Measurements from ENCODE around the gene SCRN2.

SCRN2 gene

GRCh38 chr17:47840742-47841487 is at the start of gene SCRN2:
SCRN2 (minus strand) TSS chr17:47841273; CDS start chr17:47840843, 430 bp downstream.
- DNase-seq: peak in 57 of 58 donors; percentile 27 to 90 (median 77)

- peak in 56 of 58 donors; percentile 2 to 94 (median 58) for DNase-seq
Measured at GRCh38 chr17:47889734-47890529, 48.9 kb upstream of the SCRN2 start.

DNA sequence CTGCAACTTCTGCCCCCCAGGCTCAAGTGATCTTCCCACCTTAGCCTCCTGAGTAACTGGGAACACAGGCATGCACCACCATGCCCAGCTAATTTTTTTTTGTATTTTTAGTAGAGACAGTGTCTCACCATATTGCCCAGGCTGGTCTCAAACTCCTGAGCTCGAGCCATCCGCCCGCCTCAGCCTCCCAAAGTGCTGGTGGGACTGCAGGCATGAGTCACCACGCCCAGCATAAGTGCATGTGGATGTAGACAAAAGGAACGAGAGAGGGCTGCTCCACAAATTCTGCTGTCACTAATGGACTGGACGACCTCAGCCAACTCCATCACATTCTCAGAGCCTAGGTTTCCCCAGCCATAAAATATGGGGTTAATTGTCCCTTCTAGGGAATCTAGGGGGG is 47.2 kb upstream of the SCRN2 start:
- no peak for DNase-seq

DNA sequence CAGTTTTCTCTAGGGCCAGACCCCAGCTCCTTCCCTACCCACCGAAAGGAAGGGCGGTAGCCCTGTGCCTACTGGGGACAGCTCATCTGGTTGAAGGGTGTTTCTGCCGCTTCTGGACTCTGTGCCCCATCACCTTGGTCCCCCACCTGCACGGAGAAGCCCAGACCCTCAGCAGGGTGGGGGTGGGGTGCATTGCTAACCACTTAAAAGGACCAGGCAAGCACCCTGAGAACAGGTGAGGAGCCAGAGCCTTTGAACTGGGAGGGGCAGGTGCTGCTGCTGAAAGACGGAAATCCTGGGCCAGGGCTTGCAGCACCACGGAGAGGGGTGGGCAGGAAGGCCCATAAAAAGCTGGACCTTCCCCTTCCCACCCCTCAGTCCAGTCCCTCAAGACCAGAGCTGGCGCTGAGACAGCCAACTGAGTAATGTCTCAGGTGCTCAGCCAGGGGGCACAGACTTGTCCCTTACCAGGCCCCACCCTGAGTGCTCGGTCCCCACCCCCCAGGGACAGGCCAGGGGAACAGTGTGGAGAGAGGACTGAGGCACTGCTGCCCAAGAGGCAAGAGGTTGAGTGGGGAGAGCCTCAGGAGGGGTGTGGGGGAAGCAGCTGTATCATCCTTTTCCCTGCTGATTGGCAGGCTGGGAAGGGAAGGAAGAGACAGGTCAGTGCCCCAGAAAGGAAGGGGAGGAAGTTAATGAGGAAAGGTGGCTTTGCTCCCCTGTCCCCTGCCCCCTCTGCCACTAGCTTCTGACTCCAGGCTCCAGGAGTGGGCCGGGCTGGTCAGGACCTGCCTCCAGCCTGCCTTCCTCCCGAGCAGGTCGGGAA is 44.0 kb upstream of the SCRN2 start:
- DNase-seq: no peak

DNA sequence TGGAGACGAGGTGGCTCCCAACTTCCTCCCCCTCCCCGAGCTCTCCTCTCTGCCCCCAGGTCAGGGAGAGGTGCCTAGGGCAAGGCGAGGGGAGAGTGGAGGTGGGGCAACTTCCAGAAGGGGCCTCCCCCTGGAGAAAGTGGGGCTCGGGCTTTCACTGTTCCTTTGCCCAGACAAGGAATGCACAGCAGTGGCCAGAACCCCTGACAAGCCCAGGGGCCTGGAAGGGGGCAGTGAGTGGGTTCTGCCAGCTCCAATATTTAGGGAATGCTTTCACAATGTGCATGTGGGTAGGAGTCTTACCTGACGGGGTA is 43.3 kb upstream of the SCRN2 start:
- no peak for DNase-seq

GRCh38 chr17:47883589-47884426 is 42.7 kb upstream of the SCRN2 start:
- no peak for DNase-seq

DNA sequence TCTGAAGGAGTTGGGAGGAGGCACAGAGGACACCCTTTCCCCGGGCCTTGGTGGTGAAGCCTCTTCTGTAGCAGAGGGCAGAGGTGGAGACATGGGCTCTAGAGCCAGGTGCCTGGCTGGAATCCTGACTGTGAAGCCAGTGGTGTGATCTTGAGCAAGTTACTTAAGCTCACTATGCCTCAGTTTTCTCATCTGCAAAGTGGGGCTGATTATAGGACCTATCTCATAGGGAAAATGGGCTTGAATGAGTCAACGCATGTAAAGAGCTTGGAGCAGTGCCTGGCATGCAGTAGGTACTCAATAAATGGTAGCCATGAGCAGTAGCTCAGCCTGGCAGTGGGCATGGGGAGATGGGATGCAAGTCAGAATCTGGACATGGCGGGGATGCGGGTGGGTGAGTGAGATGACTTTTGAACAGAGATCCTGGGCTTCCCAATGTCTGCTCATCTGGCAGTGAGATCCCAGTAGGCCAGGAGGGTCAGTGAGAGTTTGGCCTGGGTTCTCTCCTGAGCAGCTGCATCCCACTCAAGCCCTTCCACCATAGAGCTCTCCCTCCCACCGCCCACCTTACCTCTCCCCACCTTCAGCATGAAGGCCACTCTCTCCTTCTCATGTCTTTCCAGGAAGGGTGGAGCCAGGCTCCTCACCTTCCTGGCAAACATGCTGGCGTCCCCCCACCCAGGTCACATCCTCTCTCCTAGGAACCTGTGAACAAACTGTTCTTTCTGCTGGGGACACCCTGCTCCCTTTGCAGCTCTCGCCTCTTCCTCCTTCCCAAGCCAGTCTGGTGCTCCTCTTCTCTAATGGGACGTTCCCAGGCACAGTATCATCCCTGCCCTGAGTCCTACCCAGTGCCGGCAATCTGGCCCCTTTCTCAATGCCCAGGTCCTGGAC is 41.9 kb upstream of the SCRN2 start:
- DNase-seq: no peak

DNA sequence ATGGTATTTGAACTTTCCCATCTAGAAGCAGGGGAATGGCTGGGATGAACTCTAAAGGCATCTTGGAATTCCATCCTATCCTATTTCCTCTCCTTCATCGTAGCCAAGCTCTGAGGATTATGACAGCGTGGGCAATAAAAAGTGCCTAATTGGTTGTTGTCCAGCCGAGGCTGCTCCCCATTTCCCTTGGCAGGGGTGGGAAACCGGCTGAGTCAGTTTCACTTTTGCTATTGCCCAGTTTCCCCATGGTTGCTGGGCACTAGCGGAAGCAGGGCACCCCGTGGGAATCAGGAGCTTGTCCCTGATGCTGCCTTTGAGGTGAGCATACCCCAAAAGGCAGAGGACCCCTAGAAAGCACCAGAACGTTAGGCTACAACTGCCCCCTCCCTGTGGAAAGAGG is 41.2 kb upstream of the SCRN2 start:
- DNase-seq: no peak

DNA sequence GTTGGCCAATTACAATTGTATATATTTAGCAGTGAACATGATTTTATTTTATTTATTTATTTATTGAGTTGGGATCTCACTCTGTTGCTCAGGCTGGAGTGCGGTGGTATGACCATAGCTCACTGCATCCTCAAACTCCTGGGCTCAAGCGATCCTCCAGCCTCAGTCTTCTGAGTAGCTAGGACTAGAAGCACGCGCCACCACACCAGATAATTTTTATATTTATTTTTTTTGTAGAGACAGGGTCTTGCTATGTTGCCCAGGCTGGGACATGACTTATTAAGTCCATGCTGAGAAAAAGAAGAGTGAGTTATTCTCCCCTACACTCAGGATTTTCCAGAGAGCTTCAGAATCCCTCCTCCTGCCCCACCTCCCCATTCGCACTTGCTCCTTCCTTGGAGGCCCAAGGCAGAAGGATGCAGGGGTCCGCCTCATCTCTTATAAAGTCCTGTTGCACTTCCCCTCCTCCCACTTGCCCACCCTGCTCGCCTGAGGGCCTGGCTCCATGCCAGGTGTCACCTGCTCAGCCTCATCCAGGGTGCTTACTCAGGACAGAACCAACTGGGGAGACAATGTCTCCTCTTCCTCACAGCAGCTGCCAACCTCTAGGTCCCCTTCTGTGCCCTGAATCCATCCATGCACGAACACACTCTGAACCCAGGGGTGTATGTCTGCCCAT is 38.8 kb upstream of the SCRN2 start:
- no peak for DNase-seq

- DNase-seq: no peak
Measured at GRCh38 chr17:47879028-47879585, 38.0 kb upstream of the SCRN2 start.

DNA sequence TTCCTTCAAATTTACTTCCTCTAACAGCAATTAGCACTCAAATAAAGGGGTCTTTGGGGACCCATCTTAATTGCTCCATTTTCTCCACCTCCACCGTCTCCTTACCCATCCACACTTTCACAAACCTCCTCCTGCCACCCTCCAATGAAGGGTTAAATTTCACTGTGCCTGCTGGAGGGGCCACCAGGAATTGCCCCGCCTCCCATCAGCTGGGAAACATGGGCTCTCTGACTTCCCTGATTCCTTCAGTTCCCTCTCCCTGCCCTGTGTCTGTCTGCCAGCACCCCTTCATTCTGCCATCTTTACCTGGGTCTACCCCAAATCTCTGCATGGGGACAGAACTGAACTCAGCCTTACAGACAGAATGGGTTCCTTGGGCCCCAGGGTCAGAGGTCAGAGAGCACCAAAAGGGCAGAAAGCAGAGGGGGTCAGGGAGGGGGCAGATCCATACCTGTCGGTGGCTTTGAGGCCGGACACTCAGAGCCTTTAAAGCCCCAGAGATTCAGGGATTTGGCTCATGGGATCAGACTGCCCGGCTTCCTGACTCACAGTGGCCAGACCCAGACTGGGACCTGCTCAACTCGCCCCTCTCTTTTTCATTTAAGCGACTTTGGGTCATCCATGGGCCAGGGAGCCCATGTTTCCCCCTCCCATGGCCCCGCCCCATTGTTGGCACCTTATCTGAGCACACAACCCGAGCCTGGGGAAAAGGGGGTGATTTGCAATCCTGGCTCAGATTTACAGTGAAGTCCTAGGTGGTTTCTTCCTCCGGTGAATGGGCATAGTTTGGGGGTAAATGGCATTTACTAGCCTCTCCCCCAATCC is 37.3 kb upstream of the SCRN2 start:
- no peak for DNase-seq

DNA sequence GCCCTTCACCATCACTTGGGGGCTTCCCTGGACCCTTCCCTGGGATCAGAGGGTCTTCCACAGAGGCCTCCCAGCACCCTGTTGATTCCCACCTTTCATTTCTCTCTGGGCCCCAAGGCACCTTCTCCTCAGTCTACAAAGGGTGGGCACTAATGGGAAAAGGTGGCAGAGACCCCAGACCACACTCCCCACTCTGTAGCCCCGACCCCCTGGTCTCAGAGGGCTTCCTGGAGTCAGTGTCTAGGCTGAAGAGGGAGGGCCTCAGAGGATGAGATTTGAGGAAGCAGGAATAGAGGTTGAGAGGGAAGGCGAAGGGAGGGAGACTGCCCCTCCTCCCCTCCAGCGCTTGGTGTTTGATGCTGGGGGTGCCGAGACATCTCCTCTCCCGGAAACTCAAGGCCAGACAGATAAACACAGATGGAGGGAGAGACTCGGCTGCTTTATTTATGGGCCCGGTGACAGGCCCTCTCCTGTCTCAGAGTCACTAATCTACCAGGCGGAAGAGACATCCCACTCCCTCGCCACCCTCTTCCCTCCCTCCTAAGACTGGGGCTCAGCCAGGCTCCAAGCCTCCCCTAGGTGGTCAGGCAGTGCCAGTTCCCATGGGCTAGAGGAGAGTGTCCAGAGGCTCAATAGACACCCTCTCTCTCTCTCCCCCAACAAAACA is 36.4 kb upstream of the SCRN2 start:
- no peak for DNase-seq

- DNase-seq: no peak
Measured at GRCh38 chr17:47875011-47875985, 34.2 kb upstream of the SCRN2 start.

DNA sequence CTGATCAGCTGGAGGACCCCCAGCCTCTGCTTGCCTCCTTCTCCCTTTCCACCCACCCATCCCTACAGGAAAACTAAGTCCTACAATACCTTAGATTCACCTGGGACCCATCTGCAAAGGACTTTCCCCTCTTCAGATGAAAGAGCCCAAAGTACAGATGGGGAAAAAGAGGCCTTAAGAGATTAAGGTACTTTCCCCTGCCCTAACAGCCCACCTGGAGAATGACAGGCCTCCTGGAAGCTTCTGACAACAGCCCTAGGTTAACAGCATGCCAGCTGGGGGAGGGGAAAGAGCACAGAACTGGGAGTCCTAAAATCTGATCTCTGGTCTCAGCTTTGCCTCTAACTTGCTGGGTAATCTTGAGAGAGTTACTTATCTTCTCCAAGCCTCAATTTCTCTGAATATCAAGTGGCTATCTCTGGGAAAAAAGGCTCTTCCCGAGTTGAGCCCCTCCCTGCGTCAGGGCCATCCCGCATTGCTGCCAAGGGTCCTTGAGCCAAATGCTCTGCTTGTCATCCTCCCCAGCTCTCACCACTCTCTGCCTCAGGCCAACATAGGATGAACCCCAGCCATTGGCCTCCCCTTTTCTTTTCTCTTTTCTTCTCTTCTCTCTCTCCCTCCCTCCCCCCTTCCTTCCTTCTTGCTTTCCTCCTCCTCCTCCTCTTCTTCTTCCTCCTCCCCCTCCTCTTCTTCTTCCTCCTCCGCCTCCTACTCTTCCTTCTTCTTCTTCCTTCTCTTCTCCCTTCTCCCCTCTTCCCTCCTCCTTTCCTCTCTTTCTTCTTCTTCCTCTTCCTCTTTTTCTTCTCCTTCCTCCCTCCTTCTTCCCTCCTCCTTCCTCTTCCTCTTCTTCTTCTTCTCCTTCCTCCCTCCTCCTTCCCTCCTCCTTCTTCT is 32.4 kb upstream of the SCRN2 start:
- DNase-seq: no peak

GRCh38 chr17:47872651-47873161 is 31.6 kb upstream of the SCRN2 start:
- DNase-seq: no peak

All from anterior cingulate cortex (tissue), 58 donors.